Heart left ventricle (tissue), 13 donors: ENCODE results near the gene PRKCA.

Experiments
- CTCF ChIP-seq, 12 donors: fragments of 200-600 bp; sonication (generic) in 4 of 12; IDR thresholded peaks; one replicate each; pipeline versions ENCODE4 v1.5.0 to v1.8.0; 2018 to 2022; ENCODE audit warnings: antibody characterized with exemption in 12 of 12, mild to moderate bottlenecking in 5 of 12
- POLR2A ChIP-seq, 2 donors: fragments of 450-650 bp; IDR thresholded peaks; one replicate each; pipeline ENCODE4 v1.6.1; 2017; ENCODE audit warnings: antibody characterized with exemption in 2 of 2, mild to moderate bottlenecking in 2 of 2, moderate library complexity in 2 of 2
- donor health status: ischemic (EF 13 %, LVEDD 7.1; RV severe dilation, severe dysfunction).
- donor health status: DM: no; HTN: yes; CAD: no.
- donor health status: DM: no; HTN: no; CAD: no.
- donor health status: ischemic (EF 25% LVEDD 6.9; RV normal size, moderate dysfunction).
- donor health status: ischemic (EF 25% LVEDD 5.7; RV mildly dilated, moderate dysfunction).
- donor health status: ischemic (EF 35%, LVEDD 5.7; RV mildly dilated, moderate dysfunction).
- donor health status: nonischemic (EF 11% LVEDD 7.7; RV severe dilation, severe dysfunction).
- donor health status: DM: yes; HTN: yes; CAD: no.
- donor health status: PGD.
- donor health status: ischemic (EF 29% LVEDD 5.4; RV normal size, mild dysfunction).
- donor health status: nonischemic (EF 23%, LVEDD 6.1; RV moderate dilation, normal function).

DNA sequence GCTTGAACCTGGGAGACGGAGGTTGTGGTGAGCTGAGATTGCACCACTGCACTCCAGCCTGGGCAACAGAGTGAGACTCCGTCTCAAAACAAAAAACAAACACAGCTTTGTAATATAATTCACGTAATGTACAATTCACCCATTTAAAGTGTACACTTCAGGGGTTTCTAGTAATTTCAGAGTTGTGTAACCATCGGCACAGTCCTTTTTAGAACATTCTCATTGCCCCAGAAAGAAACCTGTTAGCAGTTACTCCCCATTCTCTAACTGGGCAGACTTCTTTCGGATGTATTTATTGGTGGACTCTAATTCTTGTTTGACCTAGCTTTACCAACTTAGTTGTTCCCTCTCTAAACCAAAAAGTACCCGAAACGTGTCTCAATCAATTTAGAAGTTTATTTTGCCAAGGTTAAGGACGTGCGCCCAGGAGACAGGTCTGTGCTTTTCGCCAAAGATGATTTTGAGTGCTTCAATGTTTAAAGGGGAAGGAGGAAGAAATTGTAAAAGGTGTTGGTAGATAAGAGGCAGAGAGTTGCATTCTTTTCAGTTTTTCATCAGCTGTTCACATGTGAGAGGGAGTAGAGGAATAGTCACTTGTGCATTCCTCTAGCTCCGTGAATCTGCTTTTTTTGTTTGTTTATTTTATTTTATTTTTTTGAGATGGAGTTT, 175.3 kb downstream of the PRKCA start:
- TF ChIP-seq CTCF (IDR thresholded peaks at IDR 0.05) (no peak), POLR2A (IDR thresholded peaks at IDR 0.05) (no peak)
